GM12878 (cell line): ENCODE data around the gene IDI1. TPM values are rescaled to one million over a fixed set of nuclear protein-coding genes. Genes with fewer than 3 reads are reported as not detected.
A peak's percentile ranks its signal among the peaks of the same experiment; 100 is the strongest.

Experiments used
- ATAC-seq: fragments of 200-7000 bp; cut with Tn5 transposase; 3 replicates; pipeline ENCODE4 v1.9.1; 2020; ENCODE audit warnings: mild to moderate bottlenecking, moderate library complexity
- BruUV-seq: library from RNA; stranded (reverse); fragments of 400-500 nt; replicated peaks from 2 replicates; lab custom pipeline; 2021; lab: Mats Ljungman, UMichigan
- CTCF ChIA-PET: fragments of 300-600 bp; sonication (Branson Sonifier 250); formaldehyde crosslinking; extraction: SDS; loops from one replicate; lab custom pipeline; 2021; ENCODE audit warnings: inconsistent platforms; lab: Yijun Ruan, JAX
- POLR2A ChIA-PET: fragments of 350-600 bp; formaldehyde crosslinking; extraction: SDS; loops from one replicate; lab custom pipeline; 2021; ENCODE audit warnings: inconsistent platforms; lab: Charles Lee
- RAD21 ChIA-PET: fragments of 300-600 bp; sonication (Branson Sonifier 250); formaldehyde crosslinking; loops from one replicate; lab custom pipeline; 2023; ENCODE audit warnings: antibody characterized with exemption; ENCODE audit not compliant: unreplicated experiment; lab: Charles Lee
- SMC1A ChIA-PET: fragments of 300-600 bp; sonication (Branson Sonifier 250); formaldehyde crosslinking; loops from one replicate; lab custom pipeline; 2023; ENCODE audit not compliant: unreplicated experiment, uncharacterized antibody; lab: Charles Lee
- DNase-seq: peaks from one replicate; pipeline ENCODE4 v3.0.0-alpha.2; 2011; ENCODE audit warnings: low read depth, low spot score
- FAIRE-seq: peaks from 3 replicates; lab custom pipeline; 2011; peaks lifted over from hg19 to GRCh38; lab: Jason Lieb, UNC
- H2AFZ ChIP-seq: 2 replicates; pipeline ENCODE4 v1.6.0; 2011; ENCODE audit warnings: low read depth, low read length, control low read depth; ENCODE audit not compliant: control insufficient read depth
- H3K27ac ChIP-seq: 2 replicates; pipeline ENCODE4 v1.5.1; 2011; ENCODE audit warnings: control low read depth; ENCODE audit not compliant: control insufficient read depth, insufficient read depth
- H3K27me3 ChIP-seq, 2 experiments: replicated peaks in 1 of 2; 2 replicates each; pipeline versions ENCODE4 v1.6.0 to v1.6.1; 2011; ENCODE audit warnings: low read length in 1 of 2; ENCODE audit not compliant: control insufficient read depth in 2 of 2, insufficient read depth in 2 of 2
- H3K36me3 ChIP-seq, 2 experiments: 2 replicates each; pipeline ENCODE4 v1.5.1; 2011; ENCODE audit warnings: low read length in 1 of 2; ENCODE audit not compliant: control insufficient read depth in 2 of 2, insufficient read depth in 2 of 2
- H3K4me1 ChIP-seq: 2 replicates; pipeline ENCODE4 v1.6.1; 2011; ENCODE audit warnings: mild to moderate bottlenecking, low read length, moderate library complexity, mixed read lengths; ENCODE audit not compliant: control insufficient read depth, insufficient read depth
- H3K4me2 ChIP-seq: 2 replicates; pipeline ENCODE4 v1.6.0; 2011; ENCODE audit warnings: control low read depth; ENCODE audit not compliant: control insufficient read depth, insufficient read depth
- H3K4me3 ChIP-seq: fragments of 200-600 bp; sonication (generic); 2 replicates; pipeline ENCODE4 v1.5.1; 2016
- H3K79me2 ChIP-seq: 2 replicates; pipeline ENCODE4 v1.6.0; 2011; ENCODE audit warnings: low read length; ENCODE audit not compliant: control insufficient read depth, insufficient read depth
- H3K9ac ChIP-seq: 2 replicates; pipeline ENCODE4 v1.8.0; 2011; ENCODE audit warnings: low read length, control low read depth, mixed read lengths; ENCODE audit not compliant: control insufficient read depth, insufficient read depth
- H3K9me3 ChIP-seq: replicated peaks from 3 replicates; pipeline ENCODE4 v1.5.1; 2011; ENCODE audit warnings: mild to moderate bottlenecking, low read length; ENCODE audit not compliant: control insufficient read depth, insufficient read depth
- H4K20me1 ChIP-seq: 2 replicates; pipeline ENCODE4 v1.6.0; 2011; ENCODE audit not compliant: control insufficient read depth, insufficient read depth
- POLR2AphosphoS5 ChIP-seq: IDR thresholded peaks from 2 replicates; pipeline ENCODE4 v1.6.1; 2011; ENCODE audit warnings: mild to moderate bottlenecking, low read length, inconsistent platforms
- ZBED1 ChIP-seq: IDR thresholded peaks from 2 replicates; pipeline ENCODE4 v1.6.1; 2016; ENCODE audit warnings: borderline replicate concordance
- WGBS: methylation state at CpG from one replicate; pipeline ENCODE4 v1.1.6; 2016; ENCODE audit warnings: low lambda C conversion rate; ENCODE audit not compliant: insufficient replicate concordance, insufficient coverage; ENCODE audit errors: missing lambda C conversion rate; 5-methylcytosine and 5-hydroxymethylcytosine counted together
- in situ Hi-C: fragments of 300-500 bp; cut with MboI; formaldehyde crosslinking; loops from 9 replicates; pipeline ENCODE4 v1.14.3; 2018; ENCODE audit warnings: mixed read lengths
- intact Hi-C: fragments of 100-400 bp; cut with micrococcal nuclease; formaldehyde crosslinking; loops from one replicate; pipeline ENCODE4 v1.14.2; 2022; ENCODE audit not compliant: unreplicated experiment
- polyA plus RNA-seq, 11 experiments: library from polyadenylated mRNA; depleted of rRNA in 4 of 11; unstranded in 6 of 11; stranded (reverse) in 5 of 11; fragments of >200 nt; fragmentation: Nextera tagmentation in 4 of 11; fragmentation: Illumina TruSeq in 1 of 11; extraction: Ambion mirVana in 4 of 11; extraction: Trizol in 1 of 11; gene quantifications; 1 replicate in 1 of 11; 2 replicates in 10 of 11; pipeline versions ENCODE4 v1.2.1 to v1.2.3, GENCODE V29; 2011 to 2016; ENCODE audit warnings: inconsistent platforms in 2 of 11, missing spikeins in 2 of 11, low read depth in 1 of 11
- total RNA-seq, 4 experiments: library from RNA; depleted of rRNA in 3 of 4; stranded (reverse); fragments of >200 nt in 3 of 4; fragmentation: Illumina TruSeq in 1 of 4; extraction: Trizol in 1 of 4; gene quantifications; 2 replicates each; pipeline versions ENCODE4 v1.2.1 to v1.2.3, GENCODE V29; 2013 to 2021

IDI1 gene
- total and polyA plus RNA-seq, 10 of the 15 experiments (the other 5 are each of a cell fraction or from before 2014, with no cell fraction given), result 85.5 to 223 (median 157) TPM

GRCh38 chr10:990808-991207 lies 58.1 kb downstream of the IDI1 start:
- DNase-seq, result no peak
- Histone ChIP-seq H3K4me1 (peaks cover 14% of the 10 kb centered on the region), H2AFZ (no peak overlapping the region), H3K9ac (no peak overlapping the region), H3K36me3 (peaks cover 15 to 20% of the 10 kb centered on the region in 2 experiments), H3K4me3 (peak overlapping the region; percentile 75; the same call in 1 of the 2 replicates), H3K27me3 (no peaks in the 10 kb centered on the region)
- BruUV-seq, result no TSS peak
- no peak for TF ChIP-seq ZBED1
- TF ChIP-seq POLR2AphosphoS5, result peak; percentile 64
- TF ChIP-seq, all 136 proteins: peak for 1
- CTCF ChIA-PET, result no interaction called here
- Histone ChIP-seq H3K9me3 (no peaks in the 10 kb centered on the region; the same call in 2 of the 3 replicates), H3K79me2 (peaks cover 56% of the 10 kb centered on the region), H3K27ac (no peak overlapping the region), H4K20me1 (peaks cover 3% of the 10 kb centered on the region; the same call in 1 of the 2 replicates), H3K4me2 (peak overlapping the region; percentile 40)
- SMC1A ChIA-PET, result no interaction called here
- intact Hi-C loops, result no loop called here
- RAD21 ChIA-PET, result interaction anchor here (1.6 kb wide), 1 partner anchor 19 kb away, joined by 3 read pairs; no protein-coding TSS in a partner anchor
- ATAC-seq (no peak), FAIRE-seq (no peak)
- POLR2A ChIA-PET, result no interaction called here
- 99% methylated on average over 6 of the region's 6 CpGs for WGBS
- in situ Hi-C loops, result no loop called here

Other genes starting within 250 kb of the IDI1 start
- gene LARP4B, start 117.4 kb downstream of the IDI1 start, total RNA-seq (2014; rRNA removed), result 47.6 and 50.2 TPM in 2 replicates
- 29.8 and 30.1 TPM in 2 replicates for gene LARP4B, start 117.4 kb downstream of the IDI1 start, total RNA-seq (2014; rRNA removed; fragmentation: Illumina TruSeq; extraction: Trizol)
- 109 and 119 TPM in 2 replicates for gene LARP4B, start 117.4 kb downstream of the IDI1 start, total RNA-seq (2021)
- 49.2 and 65.8 TPM in 2 replicates for gene LARP4B, start 117.4 kb downstream of the IDI1 start, polyA plus RNA-seq (2011; rRNA removed)
- gene LARP4B, start 117.4 kb downstream of the IDI1 start, polyA plus RNA-seq (2014; fragmentation: Illumina TruSeq; extraction: Trizol), result 32.1 and 38.9 TPM in 2 replicates
- gene LARP4B, start 117.4 kb downstream of the IDI1 start, polyA plus RNA-seq (2014; fragmentation: Nextera tagmentation; extraction: Ambion mirVana), result 10 to 100 TPM; 10.5 to 12.1 TPM
- gene LARP4B, start 117.4 kb downstream of the IDI1 start, polyA plus RNA-seq (2014; rRNA removed), result 51.0 and 53.5 TPM in 2 replicates
- 10 to 100 TPM; 21.6 to 39.9 TPM for gene LARP4B, start 117.4 kb downstream of the IDI1 start, polyA plus RNA-seq (2016; fragmentation: Nextera tagmentation; extraction: Ambion mirVana)
- gene GTPBP4, start 60.7 kb downstream of the IDI1 start, total RNA-seq (2014; rRNA removed), result 58.5 and 64.6 TPM in 2 replicates
- 88.7 and 89.6 TPM in 2 replicates for gene GTPBP4, start 60.7 kb downstream of the IDI1 start, total RNA-seq (2014; rRNA removed; fragmentation: Illumina TruSeq; extraction: Trizol)
- 82.2 and 93.9 TPM in 2 replicates for gene GTPBP4, start 60.7 kb downstream of the IDI1 start, total RNA-seq (2021)
- 62.0 and 68.8 TPM in 2 replicates for gene GTPBP4, start 60.7 kb downstream of the IDI1 start, polyA plus RNA-seq (2011; rRNA removed)
- 74.9 and 99.3 TPM in 2 replicates for gene GTPBP4, start 60.7 kb downstream of the IDI1 start, polyA plus RNA-seq (2014; fragmentation: Illumina TruSeq; extraction: Trizol)
- 10 to 100 TPM; 60.3 to 68.0 TPM for gene GTPBP4, start 60.7 kb downstream of the IDI1 start, polyA plus RNA-seq (2014; fragmentation: Nextera tagmentation; extraction: Ambion mirVana)
- 61.7 and 66.3 TPM in 2 replicates for gene GTPBP4, start 60.7 kb downstream of the IDI1 start, polyA plus RNA-seq (2014; rRNA removed)
- 100 to 1,000 TPM; 115 to 118 TPM for gene GTPBP4, start 60.7 kb downstream of the IDI1 start, polyA plus RNA-seq (2016; fragmentation: Nextera tagmentation; extraction: Ambion mirVana)
- gene IDI2, start 23.3 kb downstream of the IDI1 start, total RNA-seq (2014; rRNA removed), result not detected in 2 replicates
- not detected in 2 replicates for gene IDI2, start 23.3 kb downstream of the IDI1 start, total RNA-seq (2014; rRNA removed; fragmentation: Illumina TruSeq; extraction: Trizol)
- gene IDI2, start 23.3 kb downstream of the IDI1 start, total RNA-seq (2021), result not detected in 2 replicates
- not detected in 2 replicates for gene IDI2, start 23.3 kb downstream of the IDI1 start, polyA plus RNA-seq (2011; rRNA removed)
- 0.06 TPM in 1 of 2 replicates, not detected in the other for gene IDI2, start 23.3 kb downstream of the IDI1 start, polyA plus RNA-seq (2014; fragmentation: Illumina TruSeq; extraction: Trizol)
- gene IDI2, start 23.3 kb downstream of the IDI1 start, polyA plus RNA-seq (2014; fragmentation: Nextera tagmentation; extraction: Ambion mirVana), result not detected
- not detected in 2 replicates for gene IDI2, start 23.3 kb downstream of the IDI1 start, polyA plus RNA-seq (2014; rRNA removed)
- gene IDI2, start 23.3 kb downstream of the IDI1 start, polyA plus RNA-seq (2016; fragmentation: Nextera tagmentation; extraction: Ambion mirVana), result not detected
- gene WDR37, start 7.3 kb upstream of the IDI1 start, total RNA-seq (2014; rRNA removed), result 8.0 and 8.5 TPM in 2 replicates
- 6.1 and 6.3 TPM in 2 replicates for gene WDR37, start 7.3 kb upstream of the IDI1 start, total RNA-seq (2014; rRNA removed; fragmentation: Illumina TruSeq; extraction: Trizol)
- gene WDR37, start 7.3 kb upstream of the IDI1 start, total RNA-seq (2021), result 9.0 and 11.1 TPM in 2 replicates
- 9.7 and 10.5 TPM in 2 replicates for gene WDR37, start 7.3 kb upstream of the IDI1 start, polyA plus RNA-seq (2011; rRNA removed)
- 6.4 and 6.6 TPM in 2 replicates for gene WDR37, start 7.3 kb upstream of the IDI1 start, polyA plus RNA-seq (2014; fragmentation: Illumina TruSeq; extraction: Trizol)
- 1 to 10 TPM; 1.9 to 2.5 TPM for gene WDR37, start 7.3 kb upstream of the IDI1 start, polyA plus RNA-seq (2014; fragmentation: Nextera tagmentation; extraction: Ambion mirVana)
- gene WDR37, start 7.3 kb upstream of the IDI1 start, polyA plus RNA-seq (2014; rRNA removed), result 8.4 and 8.8 TPM in 2 replicates
- gene WDR37, start 7.3 kb upstream of the IDI1 start, polyA plus RNA-seq (2016; fragmentation: Nextera tagmentation; extraction: Ambion mirVana), result 1 to 10 TPM; 6.5 to 7.7 TPM